Measurements from ENCODE around the gene WAC. TPM values are rescaled to one million over a fixed set of nuclear protein-coding genes. Genes with fewer than 3 reads are reported as not detected.

Gene WAC
- total RNA-seq, 1 experiment from 2014 or later, result 125 TPM

DNA sequence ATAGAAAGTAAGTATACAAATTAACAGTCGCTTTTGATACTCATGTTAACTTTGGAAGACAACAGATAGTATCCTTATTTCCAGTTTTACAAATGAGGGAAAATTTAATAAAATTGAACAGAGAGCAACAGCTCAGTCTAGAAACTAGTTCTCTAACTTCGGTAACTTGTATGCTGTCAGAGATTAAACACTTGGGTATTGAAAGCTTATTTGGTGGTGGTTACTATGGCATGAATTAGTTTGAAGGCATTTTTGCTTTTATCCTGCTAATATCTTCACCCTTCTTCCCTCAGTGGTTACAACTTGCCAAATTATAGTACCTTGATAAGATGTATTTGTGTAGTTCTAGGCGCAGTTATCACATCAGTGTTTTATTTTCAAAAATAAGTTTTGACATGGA, 7.2 kb downstream of the WAC start:
- POLR2A ChIA-PET (ENCODE audit: low non-redundant PET), result interaction anchor here (0.7 kb wide), 1 partner anchor 8 kb away, joined by 3 read pairs; no protein-coding TSS in a partner anchor
- H3K36me3 ChIP-seq (ENCODE audit: insufficient read depth, low read length, poor library complexity, severe bottlenecking), result peaks cover 97% of the 10 kb centered on the region
- no TSS peak for BruUV-seq (replicated peaks)

DNA sequence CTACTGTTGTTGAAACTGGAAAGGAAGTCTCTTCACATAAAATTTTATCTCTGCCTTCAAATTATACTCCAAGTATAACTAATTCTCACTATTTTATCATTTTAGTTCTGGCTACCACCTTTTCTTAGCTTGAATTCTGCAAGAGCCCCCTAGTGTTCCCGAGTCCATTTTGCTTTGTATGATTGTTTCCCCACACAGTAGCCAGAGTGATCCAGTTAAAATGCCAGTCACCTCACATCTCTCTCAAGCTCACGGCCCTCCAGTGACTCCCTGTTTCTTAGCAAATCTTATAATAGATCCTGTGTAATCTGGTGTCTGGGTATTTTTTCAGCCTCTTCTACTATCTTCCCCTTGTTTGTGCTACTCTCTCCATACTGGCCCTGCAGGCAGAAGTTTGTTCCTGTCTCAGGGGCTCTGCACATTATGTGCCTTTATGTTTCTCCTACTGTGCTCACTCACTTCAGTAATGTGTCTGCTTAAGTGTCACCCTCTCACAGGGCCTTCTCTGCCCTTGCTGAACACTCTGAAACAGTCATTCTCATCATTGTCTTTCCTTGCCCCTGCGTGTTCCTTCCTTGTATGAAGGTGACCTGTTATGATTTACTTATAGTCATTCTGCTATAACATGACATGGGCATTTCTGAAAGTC, 8.9 kb downstream of the WAC start:
- Histone ChIP-seq H3K27ac (ENCODE audit: low read depth, low read length, poor library complexity, severe bottlenecking) (no peak overlapping the region), H3K4me1 (ENCODE audit: insufficient read depth, low read length, poor library complexity, severe bottlenecking) (no peaks in the 10 kb centered on the region), H3K4me3 (ENCODE audit: low read depth, low read length, poor library complexity, severe bottlenecking) (no peak overlapping the region), H3K27me3 (replicated peaks; ENCODE audit: insufficient read depth, low read depth, low read length, poor library complexity) (no peaks in the 10 kb centered on the region), H3K9me3 (ENCODE audit: low read depth, low read length, poor library complexity, severe bottlenecking) (no peaks in the 10 kb centered on the region), H3K36me3 (ENCODE audit: insufficient read depth, low read length, poor library complexity, severe bottlenecking) (peaks cover 90% of the 10 kb centered on the region)
- intact Hi-C loops (cut with micrococcal nuclease; ENCODE audit: unreplicated experiment), result no loop called here
- ChIA-PET POLR2A (ENCODE audit: low non-redundant PET) (interaction anchor here (0.6 kb wide), 1 partner anchor 1414 kb away, joined by 3 read pairs; no protein-coding TSS in a partner anchor), CTCF (interaction anchor here (0.8 kb wide), 1 partner anchor 8 kb away, joined by 4 read pairs; no protein-coding TSS in a partner anchor)
- no peak for DNase-seq (ENCODE audit: low spot score)
- TF ChIP-seq EZH2 (IDR thresholded peaks at IDR 0.05; ENCODE audit: borderline replicate concordance, low read depth, low read length, poor library complexity, severe bottlenecking), result no peak
- TF ChIP-seq, protein P1, sequence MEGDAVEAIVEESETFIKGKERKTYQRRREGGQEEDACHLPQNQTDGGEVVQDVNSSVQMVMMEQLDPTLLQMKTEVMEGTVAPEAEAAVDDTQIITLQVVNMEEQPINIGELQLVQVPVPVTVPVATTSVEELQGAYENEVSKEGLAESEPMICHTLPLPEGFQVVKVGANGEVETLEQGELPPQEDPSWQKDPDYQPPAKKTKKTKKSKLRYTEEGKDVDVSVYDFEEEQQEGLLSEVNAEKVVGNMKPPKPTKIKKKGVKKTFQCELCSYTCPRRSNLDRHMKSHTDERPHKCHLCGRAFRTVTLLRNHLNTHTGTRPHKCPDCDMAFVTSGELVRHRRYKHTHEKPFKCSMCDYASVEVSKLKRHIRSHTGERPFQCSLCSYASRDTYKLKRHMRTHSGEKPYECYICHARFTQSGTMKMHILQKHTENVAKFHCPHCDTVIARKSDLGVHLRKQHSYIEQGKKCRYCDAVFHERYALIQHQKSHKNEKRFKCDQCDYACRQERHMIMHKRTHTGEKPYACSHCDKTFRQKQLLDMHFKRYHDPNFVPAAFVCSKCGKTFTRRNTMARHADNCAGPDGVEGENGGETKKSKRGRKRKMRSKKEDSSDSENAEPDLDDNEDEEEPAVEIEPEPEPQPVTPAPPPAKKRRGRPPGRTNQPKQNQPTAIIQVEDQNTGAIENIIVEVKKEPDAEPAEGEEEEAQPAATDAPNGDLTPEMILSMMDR (conservative IDR thresholded peaks at IDR 0.05; ENCODE audit: low read depth, low read length), result peak; percentile 22; the same call in 1 of the 2 replicates
- BruUV-seq (replicated peaks), result no TSS peak

More for the DNA sequence above, 7.2 kb downstream of the WAC start:
- no peak for DNase-seq (ENCODE audit: low spot score)
- Histone ChIP-seq H3K4me1 (ENCODE audit: insufficient read depth, low read length, poor library complexity, severe bottlenecking) (peaks cover 4% of the 10 kb centered on the region), H3K4me3 (ENCODE audit: low read depth, low read length, poor library complexity, severe bottlenecking) (no peak overlapping the region), H3K27ac (ENCODE audit: low read depth, low read length, poor library complexity, severe bottlenecking) (no peak overlapping the region), H3K9me3 (ENCODE audit: low read depth, low read length, poor library complexity, severe bottlenecking) (no peaks in the 10 kb centered on the region), H3K27me3 (replicated peaks; ENCODE audit: insufficient read depth, low read depth, low read length, poor library complexity) (no peaks in the 10 kb centered on the region)
- TF ChIP-seq, protein P1 (conservative IDR thresholded peaks at IDR 0.05; ENCODE audit: low read depth, low read length), result no peak
- TF ChIP-seq EZH2 (IDR thresholded peaks at IDR 0.05; ENCODE audit: borderline replicate concordance, low read depth, low read length, poor library complexity, severe bottlenecking), result no peak
- CTCF ChIA-PET, result no interaction called here
- intact Hi-C loops (cut with micrococcal nuclease; ENCODE audit: unreplicated experiment), result no loop called here

DNA sequence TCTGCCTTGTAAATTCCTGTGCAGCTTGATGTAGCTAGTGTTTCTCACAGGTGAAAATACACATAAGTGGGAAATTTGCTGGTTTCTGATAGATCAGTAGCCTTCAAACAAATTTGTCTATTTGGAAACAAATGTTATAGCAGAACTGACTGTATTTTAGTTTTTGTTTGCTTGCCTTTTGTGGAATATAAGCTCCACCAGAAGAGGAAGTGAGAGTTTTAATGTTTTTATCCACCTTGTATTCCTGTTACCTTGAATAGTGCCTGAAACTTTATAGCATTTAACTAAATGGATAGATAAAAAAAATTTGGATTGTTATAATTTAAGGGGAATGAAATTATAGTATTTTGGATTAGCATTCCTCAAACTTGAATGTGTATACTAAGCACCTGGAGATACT, 9.8 kb downstream of the WAC start:
- no peak for DNase-seq (ENCODE audit: low spot score)
- Histone ChIP-seq H3K27ac (ENCODE audit: low read depth, low read length, poor library complexity, severe bottlenecking) (no peak overlapping the region), H3K36me3 (ENCODE audit: insufficient read depth, low read length, poor library complexity, severe bottlenecking) (peaks cover 81% of the 10 kb centered on the region), H3K27me3 (replicated peaks; ENCODE audit: insufficient read depth, low read depth, low read length, poor library complexity) (no peaks in the 10 kb centered on the region), H3K9me3 (ENCODE audit: low read depth, low read length, poor library complexity, severe bottlenecking) (no peaks in the 10 kb centered on the region), H3K4me3 (ENCODE audit: low read depth, low read length, poor library complexity, severe bottlenecking) (no peak overlapping the region), H3K4me1 (ENCODE audit: insufficient read depth, low read length, poor library complexity, severe bottlenecking) (no peaks in the 10 kb centered on the region)
- no TSS peak for BruUV-seq (replicated peaks)
- no peak for TF ChIP-seq EZH2 (IDR thresholded peaks at IDR 0.05; ENCODE audit: borderline replicate concordance, low read depth, low read length, poor library complexity, severe bottlenecking)
- TF ChIP-seq, protein P1 (conservative IDR thresholded peaks at IDR 0.05; ENCODE audit: low read depth, low read length), result no peak
- intact Hi-C loops (cut with micrococcal nuclease; ENCODE audit: unreplicated experiment), result no loop called here
- ChIA-PET POLR2A (ENCODE audit: low non-redundant PET) (no interaction called here), CTCF (no interaction called here)

Data from A673 (cell line).